Endothelial cell of umbilical vein (primary cell): Measurements from ENCODE around the gene OTUB1. TPM values are rescaled to one million over a fixed set of nuclear protein-coding genes. Genes with fewer than 3 reads are reported as not detected.

Experiments used
- BruUV-seq: library from RNA; stranded (reverse); fragments of 400-500 nt; replicated peaks from 2 replicates; lab custom pipeline; 2021; lab: Mats Ljungman, UMichigan
- CTCF ChIA-PET: fragments of 300-600, 350-600 bp; sonication (Branson Sonifier 250); formaldehyde crosslinking; loops from one replicate; lab custom pipeline; 2021; ENCODE audit warnings: antibody characterized with exemption, inconsistent platforms; lab: Charles Lee
- POLR2A ChIA-PET: fragments of 300-600, 350-600 bp; sonication (Branson Sonifier 250); formaldehyde crosslinking; loops from one replicate; lab custom pipeline; 2021; ENCODE audit warnings: antibody characterized with exemption, inconsistent platforms; lab: Charles Lee
- DNase-seq: peaks from one replicate; pipeline ENCODE4 v3.0.0-alpha.2; 2011; ENCODE audit warnings: low read depth, low spot score
- FAIRE-seq: peaks from 2 replicates; lab custom pipeline; 2011; peaks lifted over from hg19 to GRCh38; lab: Jason Lieb, UNC
- H2AFZ ChIP-seq: 2 replicates; pipeline ENCODE4 v1.6.0; 2012; ENCODE audit warnings: low read depth, low read length, control low read depth, inconsistent platforms
- H3K27ac ChIP-seq: 2 replicates; pipeline ENCODE4 v1.5.1; 2011; ENCODE audit warnings: low read depth, mild to moderate bottlenecking, control low read depth, low read length, moderate library complexity; ENCODE audit not compliant: insufficient read depth
- H3K27me3 ChIP-seq, 2 experiments: 2 replicates each; pipeline versions ENCODE4 v1.6.0 to v1.6.1; 2011; ENCODE audit warnings: low read length in 2 of 2, mixed read lengths in 1 of 2; ENCODE audit not compliant: control insufficient read depth in 2 of 2, insufficient read depth in 2 of 2
- H3K36me3 ChIP-seq, 2 experiments: 2 replicates in 1 of 2; 3 replicates in 1 of 2; pipeline ENCODE4 v1.5.1; 2011; ENCODE audit warnings: low read length in 2 of 2, mild to moderate bottlenecking in 1 of 2, moderate library complexity in 1 of 2; ENCODE audit not compliant: control insufficient read depth in 2 of 2, insufficient read depth in 2 of 2; ENCODE audit errors: extremely low read depth in 1 of 2
- H3K4me1 ChIP-seq: 3 replicates; pipeline ENCODE4 v1.5.1; 2011; ENCODE audit warnings: mild to moderate bottlenecking, low read length; ENCODE audit not compliant: control insufficient read depth, insufficient read depth; ENCODE audit errors: extremely low read depth
- H3K4me2 ChIP-seq: 2 replicates; pipeline ENCODE4 v1.6.1; 2011; ENCODE audit warnings: low read length, control low read depth, mixed read lengths; ENCODE audit not compliant: insufficient read depth
- H3K4me3 ChIP-seq, 3 experiments: fragments of 200-600 bp in 1 of 3; sonication (generic), shearing (Covaris generic) in 1 of 3; replicated peaks in 1 of 3; 2 replicates each; pipeline ENCODE4 v1.5.1; 2011 to 2016; ENCODE audit warnings: control low read depth in 3 of 3, low read length in 3 of 3, mild to moderate bottlenecking in 2 of 3, inconsistent platforms in 1 of 3, low read depth in 1 of 3, moderate library complexity in 1 of 3; ENCODE audit not compliant: insufficient read depth in 1 of 3
- H3K79me2 ChIP-seq: 2 replicates; pipeline ENCODE4 v1.6.0; 2012; ENCODE audit warnings: low read length, inconsistent platforms; ENCODE audit not compliant: control insufficient read depth, insufficient read depth
- H3K9ac ChIP-seq: replicated peaks from 2 replicates; pipeline ENCODE3; 2011; ENCODE audit warnings: low read length, control low read depth; ENCODE audit not compliant: insufficient read depth; ENCODE audit errors: extremely low read depth
- H3K9me1 ChIP-seq: replicated peaks from 3 replicates; pipeline ENCODE4 v1.6.0; 2011; ENCODE audit warnings: mild to moderate bottlenecking, low read length; ENCODE audit not compliant: control insufficient read depth, insufficient read depth; ENCODE audit errors: extremely low read depth
- H3K9me3 ChIP-seq: replicated peaks from 2 replicates; pipeline ENCODE4 v1.5.1; 2012; ENCODE audit warnings: low read length, inconsistent platforms; ENCODE audit not compliant: control insufficient read depth, insufficient read depth
- H4K20me1 ChIP-seq: replicated peaks from 2 replicates; pipeline ENCODE3; 2011; ENCODE audit warnings: mild to moderate bottlenecking, low read length; ENCODE audit not compliant: control insufficient read depth, insufficient read depth; ENCODE audit errors: extremely low read depth
- CTCF ChIP-seq, 2 donors: IDR thresholded peaks; 1 replicate in 1 of 2; 2 replicates in 1 of 2; pipeline ENCODE4 v1.5.1; 2011; ENCODE audit warnings: low read length in 2 of 2, mild to moderate bottlenecking in 2 of 2, moderate library complexity in 2 of 2, control low read depth in 1 of 2, inconsistent platforms in 1 of 2, low read depth in 1 of 2; ENCODE audit not compliant: insufficient read depth in 1 of 2; ENCODE audit errors: extremely low read depth in 1 of 2
- EZH2 ChIP-seq: IDR thresholded peaks from 2 replicates; pipeline ENCODE4 v1.6.1; 2012; ENCODE audit warnings: borderline replicate concordance, low read depth, mild to moderate bottlenecking, moderate library complexity, low read length, inconsistent platforms; ENCODE audit not compliant: severe bottlenecking
- MAX ChIP-seq: IDR thresholded peaks from 2 replicates; pipeline ENCODE4 v1.6.1; 2011; ENCODE audit not compliant: insufficient read depth, insufficient read length
- dilution Hi-C: fragments of 300-500 bp; cut with MboI; formaldehyde crosslinking; loops from one replicate; pipeline ENCODE4 v1.15.0; 2019; ENCODE audit warnings: low sequenced_read_pairs; ENCODE audit not compliant: extremely low pct_ligation_motif_present
- intact Hi-C: fragments of 100-400 bp; cut with micrococcal nuclease; formaldehyde crosslinking; loops from one replicate; pipeline ENCODE4 v1.10.0; 2022
- polyA plus RNA-seq, 4 experiments: library from polyadenylated mRNA; depleted of rRNA in 3 of 4; stranded (reverse) in 3 of 4; unstranded in 1 of 4; fragments of >200 nt; gene quantifications; 2 replicates each; pipeline versions ENCODE4 v1.2.1 to v1.2.3, GENCODE V29; 2011 to 2012; ENCODE audit warnings: missing spikeins in 1 of 4
- total RNA-seq: library from RNA; stranded (reverse); gene quantifications from 2 replicates; pipeline ENCODE4 v1.2.3, GENCODE V29; 2021

Gene OTUB1
- total and polyA plus RNA-seq, 2 donors (not counting 3 experiments of a cell fraction or from before 2014, with no cell fraction given): 81.9 to 256 TPM

- TF ChIP-seq CTCF (IDR thresholded peaks at IDR 0.05; ENCODE audit: extremely low read depth in 1 of 2, insufficient read depth in 1 of 2, low read depth in 1 of 2, low read length in 2 of 2) (peak; percentile 50 to 60), MAX (no peak), EZH2 (no peak)
- intact Hi-C loops (loop anchor here (1.0 kb wide), 2 partner anchors 108 to 178 kb away; no protein-coding TSS in a partner anchor), dilution Hi-C loops (no loop called here)
- DNase-seq (peak; percentile 68), FAIRE-seq (peak; percentile 59)
- peaks cover 14% of the 10 kb centered on the region for H3K79me2 ChIP-seq
- no peak overlapping the region for H3K9ac ChIP-seq
- peaks cover 2 to 11% of the 10 kb centered on the region in 2 experiments for H3K36me3 ChIP-seq
- H3K4me2 ChIP-seq: no peak overlapping the region
- BruUV-seq: no TSS peak
- H3K4me3 ChIP-seq: no peak overlapping the region
- H3K9me1 ChIP-seq: no peaks in the 10 kb centered on the region
- H3K4me1 ChIP-seq: no peaks in the 10 kb centered on the region
- ChIA-PET POLR2A (interaction anchor here (0.9 kb wide), 1 partner anchor 178 kb away, joined by 3 read pairs; the partner anchor contains the start of gene ZFTA), CTCF (interaction anchor here (0.7 to 6.9 kb wide), 45 partner anchors 8 to 467 kb away, joined by 3 to 264 read pairs (median 5); partner anchors contain the start of genes MARK2, RCOR2 and ZFTA)
- no peak overlapping the region for H3K27ac ChIP-seq
- H4K20me1 ChIP-seq: no peaks in the 10 kb centered on the region
- H2AFZ ChIP-seq: no peak overlapping the region
- no peaks in the 10 kb centered on the region for H3K27me3 ChIP-seq
- no peaks in the 10 kb centered on the region for H3K9me3 ChIP-seq
Observed at GRCh38 chr11:63945477-63946163, 40.6 kb upstream of the OTUB1 start.
